Loucy (cell line): Measurements from ENCODE around the gene EIF4E2.

Experiments
- H2AFZ ChIP-seq: fragments of 200-600 bp; sonication (generic); 2 replicates; pipeline ENCODE4 v1.6.0; 2016; ENCODE audit warnings: antibody characterized with exemption, mild to moderate bottlenecking, low read length, moderate library complexity
- H3F3A ChIP-seq: fragments of 200-600 bp; 2 replicates; pipeline ENCODE4 v1.6.0; 2016; ENCODE audit warnings: antibody characterized with exemption, low read depth, mild to moderate bottlenecking
- H3K27me3 ChIP-seq: fragments of 200-600 bp; sonication (generic); 2 replicates; pipeline ENCODE4 v1.6.1; 2014; ENCODE audit warnings: low read length, mild to moderate bottlenecking; ENCODE audit not compliant: insufficient read depth, poor library complexity, severe bottlenecking
- H3K36me3 ChIP-seq: fragments of 200-600 bp; sonication (generic); 2 replicates; pipeline ENCODE4 v1.6.1; 2016; ENCODE audit warnings: low read length; ENCODE audit not compliant: insufficient read depth
- H3K4me1 ChIP-seq: fragments of 200-600 bp; sonication (generic); 2 replicates; pipeline ENCODE4 v1.5.1; 2014; ENCODE audit warnings: low read length, mild to moderate bottlenecking; ENCODE audit not compliant: insufficient read depth, poor library complexity, severe bottlenecking
- H3K4me2 ChIP-seq: fragments of 200-600 bp; sonication (generic); 2 replicates; pipeline ENCODE4 v1.6.0; 2014; ENCODE audit warnings: antibody characterized with exemption, low read length, low read depth, mild to moderate bottlenecking; ENCODE audit not compliant: poor library complexity, severe bottlenecking
- H3K4me3 ChIP-seq: fragments of 200-600 bp; sonication (generic); 2 replicates; pipeline ENCODE4 v1.5.1; 2014; ENCODE audit warnings: low read length, mild to moderate bottlenecking, mixed read lengths; ENCODE audit not compliant: poor library complexity, severe bottlenecking
- H3K79me2 ChIP-seq: fragments of 200-600 bp; sonication (generic); 2 replicates; pipeline ENCODE4 v1.6.1; 2014; ENCODE audit warnings: low read length; ENCODE audit not compliant: insufficient read depth
- H3K9ac ChIP-seq: fragments of 200-600 bp; sonication (generic); 2 replicates; pipeline ENCODE4 v1.6.0; 2014; ENCODE audit warnings: mild to moderate bottlenecking, low read depth, low read length, moderate library complexity; ENCODE audit not compliant: poor library complexity, severe bottlenecking
- H3K9me2 ChIP-seq: fragments of 200-600 bp; sonication (generic); replicated peaks from 2 replicates; pipeline ENCODE4 v1.6.1; 2016; ENCODE audit warnings: low read depth, low read length, mixed read lengths
- H3K9me3 ChIP-seq: fragments of 200-600 bp; sonication (generic); 2 replicates; pipeline ENCODE4 v1.6.1; 2014; ENCODE audit warnings: mild to moderate bottlenecking, antibody characterized with exemption, low read length, low read depth; ENCODE audit not compliant: insufficient read depth
- H4K20me1 ChIP-seq: fragments of 200-600 bp; sonication (generic); 2 replicates; pipeline ENCODE4 v1.6.0; 2014; ENCODE audit warnings: antibody characterized with exemption, low read length, mild to moderate bottlenecking; ENCODE audit not compliant: insufficient read depth, poor library complexity, severe bottlenecking
- EZH2phosphoT487 ChIP-seq: fragments of 200-600 bp; IDR thresholded peaks from 2 replicates; pipeline ENCODE4 v1.6.1; 2018; ENCODE audit warnings: antibody characterized with exemption, mild to moderate bottlenecking, moderate library complexity, borderline replicate concordance
- TF ChIP-seq, protein P1 (sequence below): fragments of 200-600 bp; sonication (generic); conservative IDR thresholded peaks from 2 replicates; pipeline ENCODE4 v1.5.1; 2014; ENCODE audit warnings: mild to moderate bottlenecking, antibody characterized with exemption, low read length

EIF4E2 gene

DNA sequence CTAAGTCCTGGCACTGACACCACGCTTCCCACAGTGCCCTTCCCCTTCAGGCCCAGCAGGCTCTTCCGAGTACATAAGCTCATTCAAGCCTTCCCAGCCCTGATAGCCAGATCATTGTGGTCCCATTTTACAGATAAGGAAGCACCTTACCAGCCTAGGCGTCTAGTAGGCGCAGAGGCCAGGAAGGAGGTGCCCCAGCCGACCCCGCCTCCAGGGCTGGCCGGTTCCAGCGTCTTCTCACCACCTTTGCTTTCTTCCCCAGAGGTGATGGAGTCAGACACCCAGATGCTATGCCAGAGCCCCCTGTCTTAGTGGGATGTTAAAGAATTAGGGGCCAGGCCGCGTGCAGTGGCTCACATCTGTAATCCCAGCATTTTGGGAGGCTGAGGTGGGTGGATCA lies 54.0 kb downstream of the EIF4E2 start:
- no peaks in the 10 kb centered on the region for H3K27me3 ChIP-seq
- TF ChIP-seq, protein P1, sequence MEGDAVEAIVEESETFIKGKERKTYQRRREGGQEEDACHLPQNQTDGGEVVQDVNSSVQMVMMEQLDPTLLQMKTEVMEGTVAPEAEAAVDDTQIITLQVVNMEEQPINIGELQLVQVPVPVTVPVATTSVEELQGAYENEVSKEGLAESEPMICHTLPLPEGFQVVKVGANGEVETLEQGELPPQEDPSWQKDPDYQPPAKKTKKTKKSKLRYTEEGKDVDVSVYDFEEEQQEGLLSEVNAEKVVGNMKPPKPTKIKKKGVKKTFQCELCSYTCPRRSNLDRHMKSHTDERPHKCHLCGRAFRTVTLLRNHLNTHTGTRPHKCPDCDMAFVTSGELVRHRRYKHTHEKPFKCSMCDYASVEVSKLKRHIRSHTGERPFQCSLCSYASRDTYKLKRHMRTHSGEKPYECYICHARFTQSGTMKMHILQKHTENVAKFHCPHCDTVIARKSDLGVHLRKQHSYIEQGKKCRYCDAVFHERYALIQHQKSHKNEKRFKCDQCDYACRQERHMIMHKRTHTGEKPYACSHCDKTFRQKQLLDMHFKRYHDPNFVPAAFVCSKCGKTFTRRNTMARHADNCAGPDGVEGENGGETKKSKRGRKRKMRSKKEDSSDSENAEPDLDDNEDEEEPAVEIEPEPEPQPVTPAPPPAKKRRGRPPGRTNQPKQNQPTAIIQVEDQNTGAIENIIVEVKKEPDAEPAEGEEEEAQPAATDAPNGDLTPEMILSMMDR, result no peak
- no peak for TF ChIP-seq EZH2phosphoT487

DNA sequence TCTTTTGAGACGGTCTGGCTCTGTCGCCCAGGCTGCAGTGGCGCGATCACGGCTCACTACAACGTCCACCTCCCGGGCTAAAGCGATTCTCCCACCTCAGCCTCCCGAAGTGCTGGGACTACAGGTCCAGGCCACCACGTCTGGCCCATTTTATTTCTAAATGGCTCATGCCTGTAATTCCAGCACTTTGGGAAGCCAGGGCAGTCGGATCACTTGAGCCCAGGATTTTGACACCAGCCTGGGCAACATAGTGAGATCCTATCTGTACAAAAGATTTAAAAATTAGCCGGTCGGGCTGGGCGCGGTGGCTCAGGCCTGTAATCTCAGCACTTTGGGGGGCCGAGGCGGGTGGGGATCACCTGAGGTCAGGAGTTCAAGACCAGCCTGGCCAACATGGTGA lies 56.5 kb downstream of the EIF4E2 start:
- TF ChIP-seq, protein P1, result no peak
- TF ChIP-seq EZH2phosphoT487, result no peak
- Histone ChIP-seq H3K79me2 (no peaks in the 10 kb centered on the region), H3K4me2 (no peak overlapping the region), H4K20me1 (no peaks in the 10 kb centered on the region), H3K36me3 (no peaks in the 10 kb centered on the region), H3K4me3 (no peak overlapping the region), H2AFZ (no peak overlapping the region), H3F3A (no peaks in the 10 kb centered on the region), H3K9me3 (no peaks in the 10 kb centered on the region), H3K27me3 (no peaks in the 10 kb centered on the region), H3K9me2 (no peaks in the 10 kb centered on the region), H3K9ac (no peak overlapping the region), H3K4me1 (peaks cover 3% of the 10 kb centered on the region)

More for the DNA sequence above, 54.0 kb downstream of the EIF4E2 start:
- H3F3A ChIP-seq, result no peaks in the 10 kb centered on the region
- no peaks in the 10 kb centered on the region for H3K9me2 ChIP-seq
- H3K9me3 ChIP-seq, result no peaks in the 10 kb centered on the region
- H3K79me2 ChIP-seq, result no peaks in the 10 kb centered on the region
- H3K4me1 ChIP-seq, result peaks cover 3% of the 10 kb centered on the region
- no peak overlapping the region for H2AFZ ChIP-seq
- H4K20me1 ChIP-seq, result no peaks in the 10 kb centered on the region
- H3K4me2 ChIP-seq, result no peak overlapping the region
- no peaks in the 10 kb centered on the region for H3K36me3 ChIP-seq
- H3K4me3 ChIP-seq, result no peak overlapping the region
- no peak overlapping the region for H3K9ac ChIP-seq

DNA sequence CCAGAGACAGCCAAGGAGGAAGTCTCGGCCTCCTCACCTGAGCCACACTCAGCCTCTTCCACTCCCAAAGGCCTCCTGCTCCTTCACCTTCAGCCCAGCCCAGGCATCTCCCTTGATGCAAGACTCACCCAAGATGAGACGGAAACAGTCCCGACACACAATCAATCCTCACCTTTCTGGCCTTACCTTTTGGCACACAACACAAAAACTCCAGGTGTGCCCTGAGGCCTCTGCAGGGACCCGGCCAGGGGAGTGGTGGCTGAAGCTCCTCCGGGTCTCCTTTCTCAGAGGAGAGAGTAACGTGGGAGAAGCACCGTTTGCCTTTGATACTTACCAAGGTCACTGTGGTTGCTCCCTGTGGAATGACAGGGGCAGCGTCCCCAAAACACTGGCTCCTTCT lies 59.1 kb downstream of the EIF4E2 start:
- no peaks in the 10 kb centered on the region for H4K20me1 ChIP-seq
- no peaks in the 10 kb centered on the region for H3K79me2 ChIP-seq
- H3K9me3 ChIP-seq, result no peaks in the 10 kb centered on the region
- no peak overlapping the region for H2AFZ ChIP-seq
- no peaks in the 10 kb centered on the region for H3K36me3 ChIP-seq
- H3F3A ChIP-seq, result no peaks in the 10 kb centered on the region
- no peak overlapping the region for H3K4me3 ChIP-seq
- H3K9me2 ChIP-seq, result no peaks in the 10 kb centered on the region
- no peak overlapping the region for H3K9ac ChIP-seq
- no peak for TF ChIP-seq EZH2phosphoT487
- TF ChIP-seq, protein P1, result no peak
- H3K27me3 ChIP-seq, result no peaks in the 10 kb centered on the region
- H3K4me2 ChIP-seq, result no peak overlapping the region
- peaks cover 3% of the 10 kb centered on the region for H3K4me1 ChIP-seq
